Activated naive CD8-positive, alpha-beta T cell treated with anti-CD3 and anti-CD28 coated beads, Interleukin-2, amount 10 ng/mL, durations not matched to agents 7 days and 5 days (primary cell): ENCODE results near the gene LRRC36. TPM values are rescaled to one million over a fixed set of nuclear protein-coding genes. Genes with fewer than 3 reads are reported as not detected.
A peak's percentile ranks its signal among the peaks of the same experiment; 100 is the strongest.

Source experiments
- ATAC-seq: fragments of 150-1000 bp; cut with Tn5 transposase; one replicate; pipeline ENCODE4 v1.10.0; 2021; ENCODE audit warnings: low read depth, moderate library complexity
- POLR2A ChIA-PET: fragments of 350-600 bp; sonication (Branson Sonifier 250); formaldehyde crosslinking; loops from one replicate; lab custom pipeline; 2021; ENCODE audit warnings: antibody characterized with exemption; lab: Charles Lee
- DNase-seq: peaks from one replicate; pipeline ENCODE4 v3.0.0; 2021
- H3K27ac Mint-ChIP-seq: one replicate; pipeline ENCODE4 v1.8.0; 2022; ENCODE audit warnings: mild to moderate bottlenecking, mixed read lengths
- H3K27me3 Mint-ChIP-seq: one replicate; pipeline ENCODE4 v1.8.0; 2022; ENCODE audit warnings: mild to moderate bottlenecking, moderate library complexity, mixed read lengths
- H3K36me3 Mint-ChIP-seq: one replicate; pipeline ENCODE4 v1.8.0; 2021; ENCODE audit warnings: mild to moderate bottlenecking, mixed read lengths
- H3K4me1 Mint-ChIP-seq: one replicate; pipeline ENCODE4 v1.8.0; 2021; ENCODE audit warnings: mixed read lengths
- H3K4me3 Mint-ChIP-seq: one replicate; pipeline ENCODE4 v1.8.0; 2022; ENCODE audit warnings: mild to moderate bottlenecking, moderate library complexity, mixed read lengths
- H3K9me3 Mint-ChIP-seq: one replicate; pipeline ENCODE4 v1.8.0; 2021; ENCODE audit warnings: mixed read lengths
- total RNA-seq, 2 experiments: library from RNA; stranded (reverse); gene quantifications; one replicate each; pipeline ENCODE4 v1.2.3, GENCODE V29; 2021

Gene LRRC36
- total RNA-seq, 2 experiments from 2014 or later = 0.28 to 0.64 TPM

GRCh38 chr16:67399218-67399733 lies 72.7 kb downstream of the LRRC36 start:
- DNase-seq (peak; percentile 77), ATAC-seq (peak; percentile 80)
- no peaks in the 10 kb centered on the region for H3K9me3 Mint-ChIP-seq
- peaks cover 25% of the 10 kb centered on the region for H3K27me3 Mint-ChIP-seq
- H3K4me1 Mint-ChIP-seq = peaks cover 2% of the 10 kb centered on the region
- no peak overlapping the region for H3K4me3 Mint-ChIP-seq
- H3K36me3 Mint-ChIP-seq = no peaks in the 10 kb centered on the region
- POLR2A ChIA-PET = no interaction called here
- no peak overlapping the region for H3K27ac Mint-ChIP-seq

GRCh38 chr16:67399749-67400704 lies 73.4 kb downstream of the LRRC36 start:
- no peaks in the 10 kb centered on the region for H3K9me3 Mint-ChIP-seq
- ATAC-seq (no peak), DNase-seq (no peak)
- H3K36me3 Mint-ChIP-seq = no peaks in the 10 kb centered on the region
- no peak overlapping the region for H3K4me3 Mint-ChIP-seq
- H3K27me3 Mint-ChIP-seq = peaks cover 21% of the 10 kb centered on the region
- POLR2A ChIA-PET = no interaction called here
- H3K27ac Mint-ChIP-seq = no peak overlapping the region
- H3K4me1 Mint-ChIP-seq = peaks cover 2% of the 10 kb centered on the region

- Mint-ChIP-seq H3K27me3 (peaks cover 13% of the 10 kb centered on the region), H3K27ac (no peak overlapping the region), H3K4me1 (peaks cover 2% of the 10 kb centered on the region), H3K4me3 (no peak overlapping the region), H3K9me3 (no peaks in the 10 kb centered on the region), H3K36me3 (no peaks in the 10 kb centered on the region)
- POLR2A ChIA-PET = no interaction called here
- ATAC-seq = no peak
- DNase-seq = no peak
Measured at GRCh38 chr16:67400901-67401300, 74.3 kb downstream of the LRRC36 start.

- H3K4me1 Mint-ChIP-seq = peaks cover 2% of the 10 kb centered on the region
- H3K36me3 Mint-ChIP-seq = no peaks in the 10 kb centered on the region
- H3K4me3 Mint-ChIP-seq = no peak overlapping the region
- H3K27me3 Mint-ChIP-seq = peaks cover 11% of the 10 kb centered on the region
- no peak overlapping the region for H3K27ac Mint-ChIP-seq
- POLR2A ChIA-PET = no interaction called here
- ATAC-seq (no peak), DNase-seq (no peak)
- no peaks in the 10 kb centered on the region for H3K9me3 Mint-ChIP-seq
Measured at GRCh38 chr16:67403976-67404555, 77.5 kb downstream of the LRRC36 start.

GRCh38 chr16:67404740-67405226 lies 78.2 kb downstream of the LRRC36 start:
- Mint-ChIP-seq H3K27me3 (peaks cover 11% of the 10 kb centered on the region), H3K36me3 (no peaks in the 10 kb centered on the region), H3K27ac (no peak overlapping the region), H3K9me3 (no peaks in the 10 kb centered on the region), H3K4me3 (no peak overlapping the region), H3K4me1 (peaks cover 2% of the 10 kb centered on the region)
- no peak for ATAC-seq
- DNase-seq = no peak
- POLR2A ChIA-PET = no interaction called here

GRCh38 chr16:67405336-67405735 lies 78.7 kb downstream of the LRRC36 start:
- H3K36me3 Mint-ChIP-seq = no peaks in the 10 kb centered on the region
- ATAC-seq = no peak
- no peaks in the 10 kb centered on the region for H3K9me3 Mint-ChIP-seq
- no peak overlapping the region for H3K27ac Mint-ChIP-seq
- no peak overlapping the region for H3K4me3 Mint-ChIP-seq
- DNase-seq = no peak
- H3K27me3 Mint-ChIP-seq = peaks cover 11% of the 10 kb centered on the region
- POLR2A ChIA-PET = no interaction called here
- peaks cover 2% of the 10 kb centered on the region for H3K4me1 Mint-ChIP-seq

GRCh38 chr16:67406111-67406971 lies 79.7 kb downstream of the LRRC36 start:
- no peak for DNase-seq
- no peak overlapping the region for H3K4me3 Mint-ChIP-seq
- peaks cover 2% of the 10 kb centered on the region for H3K4me1 Mint-ChIP-seq
- POLR2A ChIA-PET = no interaction called here
- no peaks in the 10 kb centered on the region for H3K9me3 Mint-ChIP-seq
- H3K36me3 Mint-ChIP-seq = no peaks in the 10 kb centered on the region
- peaks cover 12% of the 10 kb centered on the region for H3K27me3 Mint-ChIP-seq
- ATAC-seq = no peak
- no peak overlapping the region for H3K27ac Mint-ChIP-seq

GRCh38 chr16:67407176-67407787 lies 80.7 kb downstream of the LRRC36 start:
- no peak overlapping the region for H3K27ac Mint-ChIP-seq
- no peaks in the 10 kb centered on the region for H3K9me3 Mint-ChIP-seq
- DNase-seq = no peak
- ATAC-seq = no peak
- H3K4me3 Mint-ChIP-seq = no peak overlapping the region
- H3K4me1 Mint-ChIP-seq = peaks cover 2% of the 10 kb centered on the region
- POLR2A ChIA-PET = no interaction called here
- peaks cover 14% of the 10 kb centered on the region for H3K27me3 Mint-ChIP-seq
- no peaks in the 10 kb centered on the region for H3K36me3 Mint-ChIP-seq

- Mint-ChIP-seq H3K27ac (no peak overlapping the region), H3K4me3 (no peak overlapping the region), H3K27me3 (peaks cover 11% of the 10 kb centered on the region), H3K4me1 (peaks cover 2% of the 10 kb centered on the region), H3K36me3 (no peaks in the 10 kb centered on the region), H3K9me3 (no peaks in the 10 kb centered on the region)
- no peak for DNase-seq
- ATAC-seq = no peak
- POLR2A ChIA-PET = no interaction called here
Measured at GRCh38 chr16:67407788-67408452, 81.3 kb downstream of the LRRC36 start.

- Mint-ChIP-seq H3K4me1 (no peaks in the 10 kb centered on the region), H3K36me3 (no peaks in the 10 kb centered on the region), H3K9me3 (no peaks in the 10 kb centered on the region), H3K27ac (no peak overlapping the region), H3K4me3 (no peak overlapping the region), H3K27me3 (peaks cover 17% of the 10 kb centered on the region)
- DNase-seq (no peak), ATAC-seq (no peak)
- POLR2A ChIA-PET = no interaction called here
Measured at GRCh38 chr16:67409631-67410030, 83.0 kb downstream of the LRRC36 start.

- Mint-ChIP-seq H3K27ac (no peak overlapping the region), H3K9me3 (no peaks in the 10 kb centered on the region), H3K4me1 (peaks cover 3% of the 10 kb centered on the region), H3K4me3 (no peak overlapping the region), H3K27me3 (peaks cover 29% of the 10 kb centered on the region), H3K36me3 (no peaks in the 10 kb centered on the region)
- DNase-seq = no peak
- ATAC-seq = no peak
- POLR2A ChIA-PET = no interaction called here
Measured at GRCh38 chr16:67411339-67411738, 84.7 kb downstream of the LRRC36 start.

GRCh38 chr16:67412294-67412693 lies 85.7 kb downstream of the LRRC36 start:
- no peak overlapping the region for H3K27ac Mint-ChIP-seq
- POLR2A ChIA-PET = interaction anchor here (0.9 kb wide), 1 partner anchor 16 kb away, joined by 3 read pairs; no protein-coding TSS in a partner anchor
- DNase-seq = no peak
- H3K36me3 Mint-ChIP-seq = no peaks in the 10 kb centered on the region
- peaks cover 37% of the 10 kb centered on the region for H3K27me3 Mint-ChIP-seq
- no peak for ATAC-seq
- peaks cover 6% of the 10 kb centered on the region for H3K4me1 Mint-ChIP-seq
- H3K4me3 Mint-ChIP-seq = no peak overlapping the region
- H3K9me3 Mint-ChIP-seq = no peaks in the 10 kb centered on the region
